ENCODE data around the gene SNN. TPM values are rescaled to one million over a fixed set of nuclear protein-coding genes. Genes with fewer than 3 reads are reported as not detected.

The SNN gene
- total RNA-seq, 1 donor from 2014 or later: 7.3 TPM

Other genes starting within 250 kb of the SNN start
- 197 and 199 TPM in 2 replicates for gene LITAF, start 81.5 kb upstream of the SNN start, total RNA-seq
- gene TXNDC11, start 74.4 kb downstream of the SNN start, total RNA-seq: 52.7 and 55.9 TPM in 2 replicates
- 71.0 and 78.9 TPM in 2 replicates for gene ZC3H7A, start 128.8 kb downstream of the SNN start, total RNA-seq
- gene RSL1D1, start 183.1 kb downstream of the SNN start, total RNA-seq: 345 and 369 TPM in 2 replicates
- 207 and 214 TPM in 2 replicates for gene GSPT1, start 247.5 kb downstream of the SNN start, total RNA-seq

All from activated T-helper 1 cell treated with anti-CD3 and anti-CD28 coated beads, Interleukin-12 subunit alpha, Interleukin-12 subunit beta, Interleukin-2, Interleukin-4 antibody, amounts not matched to agents 30 ng/mL and 10 ng/mL and 1 ng/mL, durations not matched to agents 14 hours and 24 hours and 36 hours (primary cell).